HG03103 (cell line): ENCODE measurements around the gene HOXD13.

Source experiments
- ATAC-seq: cut with Tn5 transposase; IDR thresholded peaks from one replicate; pipeline ENCODE4 v1.9.1; 2021; ENCODE audit warnings: low read depth; ENCODE audit not compliant: unreplicated experiment

The HOXD13 gene

DNA sequence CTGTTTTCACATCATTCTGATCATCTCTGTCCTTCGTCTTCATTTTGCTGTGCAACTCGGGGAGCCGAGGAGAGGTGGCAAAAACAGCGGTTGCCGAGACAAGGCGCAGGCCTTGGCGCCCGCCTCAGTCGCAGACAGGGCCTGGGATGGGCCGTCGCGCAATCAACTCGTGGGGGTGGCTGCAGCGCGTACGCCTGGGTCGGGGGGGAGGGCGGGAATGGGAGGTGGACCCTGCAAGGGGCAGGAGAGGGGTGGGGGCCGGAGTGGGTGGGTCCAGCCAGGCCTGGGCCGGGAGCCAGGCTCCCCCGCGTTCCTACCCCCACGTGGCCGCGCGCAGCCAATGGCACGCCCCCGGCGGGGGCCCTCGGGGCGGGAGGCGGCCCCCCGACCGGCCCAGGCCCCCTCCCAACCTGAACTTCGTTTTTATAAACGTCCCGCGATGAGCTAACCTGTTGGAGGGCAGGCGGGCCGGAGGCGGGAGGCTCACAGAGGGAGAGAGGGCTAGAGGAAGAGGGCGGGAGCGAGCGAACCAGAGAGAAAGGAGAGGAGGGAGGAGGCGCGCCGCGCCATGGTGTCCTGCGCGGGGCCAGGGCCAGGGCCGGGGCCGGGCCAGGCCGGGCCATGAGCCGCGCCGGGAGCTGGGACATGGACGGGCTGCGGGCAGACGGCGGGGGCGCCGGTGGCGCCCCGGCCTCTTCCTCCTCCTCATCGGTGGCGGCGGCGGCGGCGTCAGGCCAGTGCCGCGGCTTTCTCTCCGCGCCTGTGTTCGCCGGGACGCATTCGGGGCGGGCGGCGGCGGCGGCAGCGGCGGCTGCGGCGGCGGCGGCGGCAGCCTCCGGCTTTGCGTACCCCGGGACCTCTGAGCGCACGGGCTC, at the start of gene HOXD13:
Gene HOXD13 (plus strand): TSS at position 452 of the 875 bp plus-strand sequence. CDS start 170 bp downstream, at position 622.
- ATAC-seq, result no peak

DNA sequence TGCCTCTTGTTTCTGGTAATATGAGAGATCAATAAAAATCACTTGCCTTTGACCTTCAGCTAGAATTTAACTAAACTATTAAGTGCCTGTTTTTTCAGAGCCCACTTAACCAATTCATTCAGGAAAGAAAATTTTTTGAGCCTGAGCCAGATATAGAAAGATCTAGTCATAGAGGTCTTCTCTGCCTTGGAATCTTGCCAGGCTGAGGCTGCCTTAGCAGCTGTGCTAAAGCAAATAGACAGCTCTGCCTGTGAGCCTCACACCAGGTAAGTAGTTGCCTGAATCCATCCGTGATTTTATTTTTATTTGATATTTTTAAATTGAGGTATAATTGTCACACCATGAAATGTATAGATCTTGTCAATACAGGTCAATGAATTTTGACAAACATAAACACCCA, 36.1 kb upstream of the HOXD13 start:
- ATAC-seq, result no peak

GRCh38 chr2:176063958-176064357, 28.6 kb upstream of the HOXD13 start:
- ATAC-seq, result no peak

GRCh38 chr2:176066645-176067588, 25.6 kb upstream of the HOXD13 start:
- no peak for ATAC-seq

GRCh38 chr2:176067589-176068418, 24.7 kb upstream of the HOXD13 start:
- no peak for ATAC-seq

- no peak for ATAC-seq
Observed at GRCh38 chr2:176068419-176068832, 24.1 kb upstream of the HOXD13 start.

- ATAC-seq, result no peak
Observed at GRCh38 chr2:176071330-176072291, 20.9 kb upstream of the HOXD13 start.

DNA sequence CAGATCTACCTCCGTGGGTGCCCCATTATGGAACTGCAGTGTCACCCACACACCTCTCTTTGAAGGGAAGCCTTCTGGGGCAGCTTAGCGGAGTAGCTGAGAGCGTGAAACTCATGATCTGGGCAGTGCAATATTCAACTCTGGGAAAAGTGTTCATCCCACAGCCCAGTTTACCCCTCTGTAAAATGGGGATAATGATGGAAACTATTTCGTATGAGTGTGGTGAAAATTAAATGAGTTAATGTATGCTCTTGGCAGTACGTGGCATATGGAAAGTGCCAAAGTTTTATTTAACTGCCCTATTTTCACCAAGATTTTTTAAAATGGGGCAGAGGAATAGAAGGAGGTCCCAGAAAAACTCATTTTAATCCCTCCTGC, 20.2 kb upstream of the HOXD13 start:
- ATAC-seq, result no peak

DNA sequence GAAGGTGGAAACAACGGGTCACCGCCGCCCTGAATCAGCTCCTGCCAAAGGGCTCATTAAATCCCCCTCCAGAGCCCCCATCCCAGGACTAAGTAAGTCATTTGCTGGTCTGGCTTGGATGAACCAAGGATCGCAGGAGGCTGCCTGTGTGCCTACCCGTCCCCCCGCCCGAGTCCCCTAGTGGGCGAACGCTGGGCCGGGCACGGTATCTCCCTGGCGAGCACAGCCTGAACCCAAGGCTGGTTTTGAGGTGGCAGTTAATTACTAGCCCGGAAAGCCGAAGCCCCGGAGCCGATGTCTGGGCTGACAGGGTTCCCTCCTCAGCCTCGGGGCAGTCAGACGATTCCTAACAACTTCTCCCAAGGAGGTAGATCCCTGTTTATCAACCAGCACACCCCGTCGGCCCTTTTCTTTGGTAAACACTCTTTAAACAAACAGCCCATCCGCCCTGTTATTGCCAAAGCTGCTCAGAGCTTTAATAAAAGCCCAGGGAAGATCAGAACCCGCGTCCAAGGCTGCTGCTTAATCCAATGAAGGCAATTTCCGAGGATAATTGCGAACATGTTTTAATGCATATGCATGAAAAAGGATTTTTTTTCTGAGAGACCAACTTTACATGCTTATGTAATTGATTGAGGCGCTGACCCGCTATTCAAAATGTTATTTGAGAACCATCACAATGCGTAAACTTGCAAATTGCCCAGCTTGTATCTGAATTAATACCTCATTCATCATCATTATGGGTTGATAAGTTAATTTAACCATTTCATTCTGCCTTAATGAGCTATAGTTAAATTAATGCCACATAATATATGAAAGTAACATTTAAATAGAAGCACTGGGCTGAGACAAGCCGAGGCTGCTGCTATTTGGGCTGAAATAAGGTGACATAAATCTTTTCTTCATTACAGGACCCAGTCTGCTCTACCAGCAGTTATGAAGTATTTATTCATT, 19.3 kb upstream of the HOXD13 start:
- no peak for ATAC-seq

DNA sequence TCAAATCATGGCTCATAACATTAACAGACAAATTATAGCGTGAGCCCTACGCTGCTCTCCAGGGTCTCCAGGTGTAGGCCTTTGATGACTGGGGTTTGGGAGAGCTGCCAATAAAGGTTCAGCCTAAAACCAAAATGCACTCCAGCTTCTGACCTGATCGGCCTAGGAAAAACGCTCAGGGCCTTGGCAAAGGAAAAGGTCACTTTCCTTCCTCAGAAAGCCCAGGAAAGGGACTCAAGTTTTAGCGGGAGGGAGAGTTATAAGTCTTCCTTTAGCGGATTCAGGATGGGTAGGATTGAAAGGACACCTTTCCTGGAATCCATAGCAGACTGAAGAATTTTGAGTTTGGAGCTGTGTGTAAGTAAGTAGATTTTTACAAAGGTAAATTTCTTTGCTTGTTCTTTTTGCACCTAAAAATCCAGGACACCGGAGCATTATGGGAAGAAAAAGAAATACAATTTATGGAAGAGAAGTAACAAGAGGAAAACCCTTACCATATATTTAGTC, 17.5 kb upstream of the HOXD13 start:
- no peak for ATAC-seq

DNA sequence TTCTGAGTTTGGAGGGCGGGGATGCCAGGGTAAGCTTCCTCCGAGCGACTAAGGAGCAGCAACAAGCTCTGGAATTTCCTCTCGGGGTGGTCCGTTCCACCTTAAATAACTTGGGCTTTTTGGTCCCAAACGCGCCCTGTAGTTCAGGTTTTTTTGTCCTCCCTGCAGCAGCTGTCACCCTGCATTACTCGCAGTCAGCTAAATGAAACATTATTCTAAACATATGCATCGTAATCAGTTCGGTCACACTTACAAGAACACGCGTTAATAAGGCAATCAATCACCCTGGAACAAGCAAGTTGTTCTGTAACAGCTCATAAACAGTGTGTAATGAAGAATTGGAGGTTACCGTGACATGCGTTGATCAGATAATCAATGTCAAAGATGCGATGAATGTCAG, 17.0 kb upstream of the HOXD13 start:
- no peak for ATAC-seq

- no peak for ATAC-seq
Observed at GRCh38 chr2:176076063-176076462, 16.5 kb upstream of the HOXD13 start.

- no peak for ATAC-seq
Observed at GRCh38 chr2:176076796-176077195, 15.7 kb upstream of the HOXD13 start.

- ATAC-seq, result no peak
Observed at GRCh38 chr2:176078541-176079284, 13.8 kb upstream of the HOXD13 start.

- no peak for ATAC-seq
Observed at GRCh38 chr2:176079285-176079830, 13.2 kb upstream of the HOXD13 start.

DNA sequence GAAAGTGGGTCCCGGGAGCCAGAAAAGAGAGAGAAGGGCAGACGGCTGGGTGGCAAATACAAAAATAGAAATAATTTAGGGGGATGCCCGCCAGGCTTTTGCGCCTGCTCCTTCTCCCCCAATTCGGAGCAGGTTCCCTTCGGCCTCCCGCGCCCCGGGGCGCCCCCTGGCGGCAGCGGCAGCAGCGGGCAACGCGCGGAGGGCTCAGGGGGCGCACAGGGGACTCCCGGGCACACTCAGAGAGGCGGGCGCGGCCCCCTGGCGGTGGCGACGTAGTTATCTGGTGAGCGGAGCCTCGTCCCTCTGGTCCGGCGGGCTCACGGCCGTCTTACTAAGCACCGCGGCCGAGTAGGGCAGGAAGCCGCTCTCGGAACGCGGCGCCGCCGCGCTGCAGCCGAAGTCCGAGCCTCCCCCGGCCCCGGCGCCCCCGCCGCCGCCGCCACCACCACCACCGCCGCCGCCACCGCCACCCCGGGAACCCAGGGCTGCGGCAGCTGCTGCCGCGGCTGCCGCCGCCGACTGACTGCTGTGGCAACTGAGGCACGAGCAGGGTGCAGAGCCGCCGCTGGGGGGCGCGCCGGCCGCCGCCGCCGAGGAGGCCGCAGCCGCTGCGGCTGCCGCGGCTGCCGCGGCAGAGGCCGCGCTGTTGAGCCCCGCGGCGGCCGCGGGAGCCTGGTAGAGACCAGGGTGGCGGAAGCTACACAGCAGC, 12.5 kb upstream of the HOXD13 start:
- no peak for ATAC-seq
